GM19238 (cell line): Measurements from ENCODE around the gene POLR2M.

Experiments used
- DNase-seq: peaks from one replicate; pipeline ENCODE4 v3.0.0; 2011; ENCODE audit warnings: low spot score; ENCODE audit not compliant: insufficient read length

The POLR2M gene

DNA sequence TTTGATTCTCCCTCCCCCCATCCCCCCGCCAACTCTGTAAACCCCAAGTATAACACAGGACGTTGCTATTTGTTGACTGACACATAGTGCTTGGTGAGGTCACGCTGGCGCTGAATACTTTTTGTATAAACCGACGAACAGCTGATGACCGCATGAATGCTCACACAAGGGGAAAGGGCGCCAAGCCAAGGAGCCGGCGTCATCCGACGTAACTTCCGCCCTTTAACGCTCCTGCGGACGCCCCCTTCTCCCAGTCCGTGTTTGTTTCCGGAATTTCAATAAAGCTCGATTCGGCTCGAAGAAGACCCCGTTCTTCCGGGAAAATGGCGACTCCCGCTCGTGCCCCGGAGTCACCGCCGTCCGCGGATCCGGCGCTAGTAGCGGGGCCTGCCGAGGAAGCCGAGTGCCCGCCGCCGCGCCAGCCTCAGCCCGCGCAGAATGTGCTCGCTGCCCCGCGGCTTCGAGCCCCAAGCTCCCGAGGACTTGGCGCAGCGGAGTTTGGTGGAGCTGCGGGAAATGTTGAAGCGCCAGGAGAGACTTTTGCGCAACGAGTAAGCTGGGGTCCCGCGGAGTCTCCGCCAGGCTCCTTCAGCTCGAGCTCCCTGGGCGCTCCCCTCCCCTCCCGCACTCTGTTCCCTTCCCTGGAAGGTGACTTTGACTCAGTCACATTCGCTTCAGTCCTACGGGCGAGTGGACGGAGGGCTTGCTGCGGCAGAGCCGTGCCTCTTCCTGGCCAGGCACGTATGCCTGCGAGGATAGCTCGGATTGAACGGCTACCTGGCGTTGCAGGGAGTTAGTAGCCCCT, at the start of gene POLR2M:
Gene POLR2M, plus strand, starts transcription at position 310 of the 805 bp plus-strand sequence. Its CDS starts 129 bp downstream, at position 439.
- DNase-seq, result peak; percentile 66

DNA sequence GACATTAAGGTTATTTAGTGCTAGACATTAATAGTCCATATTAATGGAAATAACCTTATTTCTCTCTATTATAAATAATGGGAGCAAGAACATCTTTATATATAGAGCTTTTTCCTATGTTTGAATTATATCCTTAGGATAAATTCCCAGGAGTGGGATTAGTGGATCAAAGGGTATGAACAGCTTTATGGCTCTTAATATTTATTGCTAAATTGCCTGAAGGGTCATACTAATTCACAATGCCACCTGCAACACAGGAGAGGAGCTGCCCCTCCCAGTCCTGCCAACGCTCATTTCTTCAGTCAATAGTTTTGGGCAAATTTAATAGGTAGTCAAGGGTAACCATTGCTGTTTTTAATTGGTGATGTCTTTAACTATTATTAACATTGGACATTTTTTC, 48.9 kb upstream of the POLR2M start:
- no peak for DNase-seq

DNA sequence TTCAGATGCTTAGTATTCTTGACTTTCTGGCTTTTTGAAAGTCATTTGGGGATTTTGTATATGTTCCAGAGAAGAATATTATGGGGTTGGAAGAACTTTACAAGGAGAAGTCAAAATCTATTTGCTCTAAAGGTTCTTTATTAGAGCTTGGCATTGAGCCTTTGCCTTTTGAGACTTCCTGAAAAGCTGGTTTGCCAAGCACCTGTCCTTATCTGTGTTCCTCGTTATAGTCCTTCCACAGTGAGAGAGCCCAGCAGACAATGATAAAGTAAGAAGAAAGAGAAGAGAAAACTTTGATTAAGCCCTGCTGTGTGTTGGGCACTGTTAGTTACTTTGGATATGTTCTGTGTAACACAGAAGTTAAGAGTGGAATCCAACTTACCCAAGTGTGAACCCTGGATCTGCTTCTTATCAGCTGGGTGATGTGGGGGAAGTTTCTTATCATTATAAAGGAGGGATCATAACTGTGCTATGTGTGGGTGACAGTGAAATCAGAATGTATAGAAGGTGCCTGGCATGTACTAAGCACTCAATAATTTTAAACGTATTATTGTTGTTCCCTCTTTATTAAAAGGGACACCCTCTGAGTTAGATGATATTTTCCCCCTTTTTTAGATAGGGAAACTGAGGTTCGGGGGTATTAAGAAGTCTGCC, 44.3 kb upstream of the POLR2M start:
- no peak for DNase-seq

DNA sequence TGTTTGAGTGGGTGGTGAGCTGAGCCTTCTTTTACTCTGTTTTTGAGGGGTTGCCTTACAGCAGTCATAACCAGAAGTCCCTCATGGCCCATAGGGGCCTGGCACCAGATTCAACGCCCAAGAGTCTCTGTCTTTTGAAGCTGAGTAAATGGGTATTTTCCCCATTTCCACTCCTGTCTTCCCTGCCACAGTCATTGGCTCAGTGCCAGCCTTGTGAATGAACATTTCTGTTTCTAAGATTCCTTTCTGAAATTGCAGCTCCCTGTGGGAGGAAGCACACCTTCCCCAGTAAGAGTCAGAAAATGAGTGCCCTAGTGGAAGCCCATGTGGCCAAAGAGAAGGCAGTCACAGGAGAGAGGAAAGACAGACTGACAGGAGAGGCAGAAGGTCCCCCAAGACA, 43.7 kb upstream of the POLR2M start:
- no peak for DNase-seq

DNA sequence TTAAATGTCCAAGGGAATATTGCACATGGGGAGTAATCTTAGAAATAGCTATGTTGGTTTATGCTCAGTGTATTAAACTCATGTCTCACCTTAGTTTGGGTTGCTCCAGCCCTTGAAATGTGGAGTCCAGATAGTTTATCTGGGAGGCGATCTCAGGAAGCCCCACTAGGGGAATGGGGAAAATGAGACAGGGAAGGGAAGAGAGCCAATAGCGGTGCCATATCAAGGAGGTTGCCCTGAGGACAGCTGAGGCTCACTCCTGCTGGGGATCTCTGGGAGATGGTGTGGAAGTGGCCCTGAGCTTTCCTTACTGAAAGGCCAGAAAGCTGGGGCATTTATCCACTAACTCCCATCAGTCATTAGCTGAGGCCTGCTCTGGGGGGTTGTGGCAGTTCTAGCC, 43.3 kb upstream of the POLR2M start:
- no peak for DNase-seq

DNA sequence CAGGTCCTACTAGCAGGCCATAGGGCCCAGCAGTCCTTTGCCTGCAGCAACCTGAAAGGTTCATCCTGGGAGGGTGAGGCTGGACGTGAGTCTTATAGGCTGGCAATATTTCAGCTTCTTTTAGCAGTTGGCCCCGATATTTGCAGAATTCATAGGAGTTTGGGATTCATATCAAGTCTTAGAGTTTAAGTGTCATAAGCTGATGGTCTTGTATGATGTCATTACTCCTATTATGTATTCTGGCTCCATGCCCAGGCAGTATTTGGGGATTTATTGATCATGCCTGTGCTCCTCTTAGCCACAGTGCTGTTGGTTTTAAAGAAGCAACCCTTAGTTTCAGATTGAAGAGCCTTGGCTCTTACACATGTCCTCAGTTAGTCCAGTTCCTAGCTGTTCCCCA, 41.3 kb upstream of the POLR2M start:
- DNase-seq, result no peak

DNA sequence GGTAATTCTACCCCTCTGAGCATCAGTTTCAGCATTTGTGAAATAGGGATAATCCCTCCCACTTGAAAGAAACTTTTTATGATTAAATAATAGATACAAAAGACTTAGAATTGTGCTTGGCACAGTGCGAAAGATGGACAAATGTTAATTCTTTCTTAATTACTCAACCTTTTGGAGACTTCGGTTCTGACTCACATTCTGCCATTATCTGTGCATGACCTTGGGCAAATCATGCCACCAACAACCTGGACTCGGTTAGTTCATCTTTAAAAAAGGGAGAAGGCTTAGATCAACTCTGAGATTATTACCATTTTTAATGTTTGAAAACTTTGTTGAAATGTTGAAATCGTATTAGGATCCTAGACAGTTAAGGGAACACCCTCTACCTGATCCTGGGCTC, 40.6 kb upstream of the POLR2M start:
- no peak for DNase-seq

DNA sequence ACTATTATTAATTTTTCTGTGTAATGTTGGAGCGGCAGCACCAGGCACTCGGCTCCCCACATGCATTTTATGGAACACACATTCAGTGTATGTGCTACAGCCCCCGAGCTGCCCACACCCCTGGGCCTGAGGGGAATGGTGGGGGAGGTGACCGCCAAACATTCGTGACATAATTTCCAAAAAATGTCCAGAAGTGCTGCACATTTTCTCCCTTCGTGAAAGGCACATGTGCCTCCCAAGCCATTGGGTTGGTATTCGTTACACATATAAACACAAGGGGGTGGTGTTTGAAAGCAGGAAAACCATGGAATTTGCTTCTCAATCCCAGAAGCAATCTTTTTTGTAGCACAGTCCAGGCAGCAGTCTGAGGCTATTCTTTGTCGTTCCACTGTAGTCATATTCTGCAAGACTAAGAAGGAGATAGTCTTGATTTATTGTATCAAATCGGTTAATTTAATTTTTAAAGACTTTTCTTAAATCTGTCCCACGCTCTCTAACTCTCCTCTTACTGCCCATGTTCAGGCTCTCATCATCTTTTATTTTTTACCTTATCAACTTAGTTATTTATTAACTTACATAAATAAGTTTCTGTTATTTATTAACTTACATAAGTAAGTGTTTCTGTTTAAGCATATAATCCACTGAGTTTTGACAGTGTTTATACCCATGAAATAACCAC, 39.2 kb upstream of the POLR2M start:
- no peak for DNase-seq

DNA sequence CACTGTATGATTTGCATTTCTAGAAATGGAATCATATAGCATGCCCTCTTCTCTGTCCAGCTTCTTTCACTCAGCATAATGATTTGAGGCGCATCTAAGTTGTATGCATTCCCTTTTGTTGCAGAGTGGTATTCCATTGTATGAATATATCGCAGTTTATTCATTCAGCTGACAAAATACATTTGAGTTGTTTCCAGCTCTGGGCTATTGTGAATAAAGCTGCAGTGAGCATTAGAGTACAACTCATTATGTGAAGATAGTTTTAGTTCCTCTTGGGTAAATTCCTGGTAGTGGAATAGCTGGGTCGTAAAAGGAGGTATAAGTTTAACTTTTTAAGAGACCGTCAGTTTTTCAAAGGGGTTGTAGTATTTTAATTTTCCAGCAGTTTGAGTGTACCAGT, 38.5 kb upstream of the POLR2M start:
- DNase-seq, result no peak

DNA sequence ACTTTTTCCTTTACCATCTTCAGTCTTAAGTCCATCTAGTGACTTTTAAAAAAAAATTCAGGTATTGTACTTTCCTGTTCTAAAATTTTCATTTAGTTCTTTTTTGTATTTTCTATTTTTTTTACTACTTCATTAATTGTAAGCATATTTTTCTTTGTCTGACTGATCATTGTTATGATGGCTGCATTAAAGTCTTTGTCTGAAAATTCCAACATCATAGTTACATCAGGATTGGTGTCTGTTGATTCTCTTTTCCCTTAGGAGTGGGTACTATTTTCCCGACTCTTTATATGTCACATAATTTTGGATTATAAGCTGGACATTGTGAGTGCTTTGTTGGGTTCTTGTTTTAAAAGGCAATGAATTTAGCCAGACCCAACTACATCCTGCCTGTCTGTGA, 34.9 kb upstream of the POLR2M start:
- no peak for DNase-seq

DNA sequence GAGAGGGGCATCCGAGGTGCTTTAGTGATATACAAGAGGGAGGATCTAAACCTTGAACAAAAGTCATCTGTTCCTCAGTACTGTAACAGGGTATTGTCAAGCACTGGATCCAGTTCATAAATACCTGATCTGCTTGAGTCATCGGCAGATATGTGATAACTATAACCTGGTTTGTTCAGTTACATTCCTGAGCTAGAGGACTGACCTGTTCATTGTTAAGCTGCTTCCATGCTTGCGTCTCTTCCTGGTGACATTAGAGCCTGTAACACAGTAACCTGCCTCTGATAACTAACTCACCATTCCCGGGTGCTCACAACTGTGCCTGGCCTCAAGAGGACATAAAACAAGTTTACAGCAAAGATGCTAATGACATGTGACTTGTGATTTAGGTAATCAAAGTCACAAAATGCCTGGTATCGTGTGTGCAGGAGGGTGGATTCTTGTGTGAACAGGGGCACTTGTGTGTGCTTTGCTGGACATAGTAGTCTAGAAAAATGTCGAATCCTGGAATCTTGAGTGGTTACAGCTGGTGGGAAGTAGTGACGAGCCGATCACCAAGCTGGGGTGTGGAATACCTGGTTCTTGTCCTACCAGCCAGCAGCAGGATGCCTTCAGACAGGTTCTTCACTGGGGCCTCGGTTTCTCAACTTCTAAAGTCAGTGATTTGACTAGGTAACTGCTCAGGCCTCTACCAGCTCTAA, 30.9 kb upstream of the POLR2M start:
- DNase-seq, result no peak

DNA sequence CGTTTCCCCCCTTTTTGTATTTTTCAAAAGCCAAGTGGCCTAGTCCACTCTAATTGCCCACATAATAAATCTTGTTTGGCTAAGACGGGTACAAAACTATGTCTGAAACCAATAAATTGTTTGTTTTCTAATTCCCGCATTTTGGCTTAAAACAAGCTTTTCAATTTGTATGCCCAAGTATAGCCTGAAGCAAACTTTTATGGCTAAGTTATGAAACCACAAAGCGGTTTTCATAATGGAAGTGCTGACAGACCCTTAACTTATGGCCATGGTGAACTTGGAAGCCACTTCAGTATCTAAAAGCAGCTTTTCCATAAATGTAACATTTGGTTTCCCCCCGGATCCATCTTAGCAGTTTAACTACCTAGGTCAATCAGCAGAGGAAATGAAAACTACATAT, 29.9 kb upstream of the POLR2M start:
- DNase-seq, result no peak

DNA sequence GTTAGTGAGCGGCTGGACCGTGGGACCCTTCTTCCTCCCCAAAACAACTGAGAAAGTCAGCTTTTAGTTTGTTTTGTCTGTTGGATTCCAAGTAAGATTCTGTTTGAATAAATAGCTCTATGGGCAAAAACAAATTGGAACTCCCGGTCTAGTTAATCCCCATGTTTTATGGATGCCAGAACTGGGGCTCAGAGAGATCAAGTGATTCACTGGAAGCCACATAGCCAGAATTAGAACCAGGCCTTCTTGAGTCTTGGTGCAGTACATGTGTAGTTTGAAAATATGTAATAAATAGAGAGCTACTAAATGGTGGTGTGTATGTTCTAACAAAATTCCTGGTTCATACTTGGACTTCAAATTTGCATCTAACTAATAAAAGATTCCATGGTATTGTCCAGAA, 29.3 kb upstream of the POLR2M start:
- no peak for DNase-seq

DNA sequence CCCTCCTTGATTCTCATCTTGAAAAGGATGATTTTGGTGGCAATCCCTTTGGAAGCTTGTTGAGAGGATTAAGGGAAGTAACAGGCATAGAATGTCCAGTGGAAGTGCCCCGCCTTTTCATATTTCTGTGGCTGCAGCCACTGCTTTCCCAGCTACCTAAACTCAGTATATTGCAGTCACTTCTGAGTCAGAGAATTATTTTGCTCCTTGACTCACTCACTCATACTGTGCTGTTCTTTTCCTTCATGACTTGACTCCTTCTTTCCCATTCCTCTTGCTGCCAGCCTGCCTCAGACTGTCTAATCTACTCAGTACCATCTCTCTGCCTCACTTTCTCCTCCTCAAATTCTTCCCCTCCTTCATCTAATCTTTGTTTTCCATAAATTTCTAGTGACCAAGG, 26.5 kb upstream of the POLR2M start:
- DNase-seq, result no peak

DNA sequence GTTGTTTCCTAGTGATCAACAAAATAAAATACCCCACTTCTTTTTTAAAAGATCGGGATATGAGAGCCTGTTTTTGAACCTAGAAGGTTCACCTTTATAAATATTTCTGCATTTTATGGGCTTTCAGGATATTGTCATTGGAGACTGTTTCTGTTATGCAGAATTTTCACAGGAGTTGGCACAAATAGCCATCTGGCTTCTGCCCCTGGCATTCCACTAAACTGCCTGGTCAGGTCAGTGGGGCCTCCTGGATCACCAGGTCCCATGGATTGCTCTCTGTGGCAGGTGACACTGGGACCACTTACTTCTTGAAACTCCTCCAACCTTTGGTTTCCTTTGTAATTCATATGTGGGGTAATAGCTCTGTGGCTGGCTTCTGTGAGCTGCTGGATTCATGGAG, 25.5 kb upstream of the POLR2M start:
- no peak for DNase-seq

DNA sequence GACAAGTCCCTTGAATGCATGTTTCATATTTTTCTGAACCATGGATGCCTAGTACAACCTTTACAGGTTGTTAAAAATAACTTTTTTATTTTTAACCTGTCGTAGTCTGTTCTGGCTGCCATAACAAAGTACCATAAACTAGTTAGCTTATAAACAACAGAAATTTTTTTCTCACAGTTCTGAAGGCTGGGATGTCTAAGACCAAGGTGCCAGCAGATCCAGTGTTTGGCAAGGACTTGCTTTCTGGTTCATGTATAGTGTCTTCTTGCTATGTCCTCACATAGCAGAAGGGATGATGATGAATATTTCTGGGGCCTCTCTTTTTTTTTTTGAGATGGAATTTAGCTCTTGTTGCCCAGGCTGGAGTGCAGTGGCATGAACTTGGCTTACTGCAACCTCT, 23.0 kb upstream of the POLR2M start:
- no peak for DNase-seq

DNA sequence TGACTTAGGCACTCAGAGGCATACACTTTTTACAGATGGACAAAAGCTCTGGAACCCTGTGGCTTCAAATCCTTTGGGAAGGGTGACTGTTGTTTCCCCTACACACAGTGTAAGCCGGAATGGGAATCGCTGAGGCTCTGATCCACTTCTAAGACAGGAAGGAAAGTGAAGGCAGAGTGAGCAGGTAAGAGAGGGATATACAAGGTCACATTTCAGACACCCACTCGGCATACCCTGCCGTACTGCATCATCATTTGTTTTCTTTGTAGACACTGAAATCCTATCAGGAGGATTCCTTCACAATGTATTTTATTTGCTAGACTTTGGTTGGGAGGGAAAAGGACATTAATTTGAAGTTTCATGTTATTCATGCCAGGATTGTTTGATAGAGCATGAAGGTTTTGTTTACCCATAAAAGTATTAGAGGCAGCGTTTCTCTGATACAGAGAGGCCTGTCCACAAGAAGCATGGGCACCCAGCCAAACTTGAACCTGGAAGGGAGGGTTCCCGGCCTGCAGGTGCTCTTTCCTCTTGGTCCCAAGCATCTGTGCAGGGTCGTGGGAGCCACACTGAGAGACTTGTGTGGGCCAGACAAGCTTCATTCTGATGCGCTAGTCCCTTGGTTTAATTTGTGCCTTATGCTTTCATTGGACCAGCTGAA, 21.9 kb upstream of the POLR2M start:
- DNase-seq, result no peak

DNA sequence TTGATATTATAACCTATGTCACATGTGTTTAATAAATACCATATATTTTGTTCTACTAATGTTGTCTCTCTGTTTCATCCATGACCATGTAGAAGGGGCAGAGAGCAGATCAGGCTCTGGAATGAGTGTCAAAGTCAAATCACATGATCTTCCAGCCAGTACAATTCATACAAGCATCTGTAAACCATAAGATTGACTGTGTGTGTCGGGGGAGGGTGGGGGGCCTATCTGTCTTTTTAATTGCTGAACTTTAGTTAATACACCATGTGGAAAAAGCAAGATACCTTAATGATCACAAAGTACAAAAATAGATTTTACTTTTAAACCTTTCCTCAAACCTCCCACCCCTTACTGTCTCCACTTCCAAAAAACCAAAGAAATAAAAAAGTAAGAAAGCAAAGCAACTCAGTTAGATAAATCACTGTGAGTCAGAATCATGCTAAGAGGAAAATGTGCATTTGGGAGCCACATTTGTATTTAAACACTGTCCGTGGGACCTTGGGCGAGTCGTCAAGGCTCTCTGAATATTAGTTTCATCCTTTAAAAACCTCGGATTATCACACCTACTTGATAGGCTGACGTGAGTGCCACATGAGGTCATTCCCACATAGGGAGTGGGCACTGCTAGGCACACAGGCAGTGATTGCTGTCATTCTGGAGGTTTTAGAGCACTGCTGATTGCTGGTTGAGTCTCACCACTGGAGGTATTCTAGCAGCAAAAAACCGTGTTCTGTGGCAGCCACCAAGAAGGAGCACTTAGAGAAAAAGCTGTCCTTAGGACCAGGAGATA, 21.0 kb upstream of the POLR2M start:
- DNase-seq, result no peak

DNA sequence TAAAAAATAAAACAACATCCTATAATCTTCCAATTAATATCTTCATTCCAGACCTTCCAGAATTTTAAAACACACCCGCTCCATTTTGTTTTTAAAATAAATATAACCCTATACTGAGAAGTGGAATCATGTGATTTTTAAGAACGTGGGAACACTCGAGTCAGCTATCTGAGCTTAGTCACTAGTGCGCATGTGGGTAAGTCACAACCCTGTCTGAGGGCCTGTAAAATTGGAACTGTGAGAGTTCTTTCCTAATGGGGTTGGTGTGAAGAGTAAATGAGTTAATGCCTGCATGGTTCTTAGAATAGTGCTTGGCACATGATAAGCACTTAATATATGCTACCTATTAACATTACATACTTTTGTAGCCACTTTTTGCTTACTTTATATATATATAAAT, 19.9 kb upstream of the POLR2M start:
- DNase-seq, result no peak

DNA sequence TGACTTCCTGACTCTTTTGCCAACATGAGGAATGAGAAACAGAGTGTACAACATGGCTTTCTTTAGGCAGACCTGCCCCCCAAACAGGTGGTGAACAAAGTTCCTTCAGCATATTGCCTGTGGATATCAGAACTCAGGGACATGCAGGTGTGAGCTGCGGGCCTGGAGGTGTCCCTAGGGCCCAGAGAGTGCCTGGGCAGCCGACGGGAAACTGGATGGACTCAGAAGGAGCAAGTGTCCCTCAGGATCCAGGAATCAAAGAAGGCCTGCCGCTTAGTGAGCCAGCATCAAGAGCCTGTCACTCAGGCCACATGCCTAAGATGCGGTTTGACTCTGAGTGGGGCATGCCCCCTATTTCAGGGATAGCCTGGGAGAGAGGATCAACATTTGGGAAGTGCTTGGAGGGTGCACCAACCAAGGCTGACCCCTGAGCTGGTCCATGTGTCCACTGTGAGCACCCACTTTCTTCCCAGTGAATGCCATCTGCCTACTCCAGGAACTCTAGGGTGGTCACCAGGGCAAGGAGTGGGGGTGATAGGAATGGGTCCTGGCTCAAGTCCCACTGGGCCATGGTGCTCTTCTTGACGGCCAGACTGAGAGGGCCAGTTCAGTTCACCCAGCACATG, 16.1 kb upstream of the POLR2M start:
- DNase-seq, result no peak
